GM12878 (cell line): ENCODE data around the gene MAX. TPM values are rescaled to one million over a fixed set of nuclear protein-coding genes. Genes with fewer than 3 reads are reported as not detected.

Experiments used
- ATAC-seq: fragments of 200-7000 bp; cut with Tn5 transposase; 3 replicates; pipeline ENCODE4 v1.9.1; 2020; ENCODE audit warnings: mild to moderate bottlenecking, moderate library complexity
- BruUV-seq: library from RNA; stranded (reverse); fragments of 400-500 nt; replicated peaks from 2 replicates; lab custom pipeline; 2021; lab: Mats Ljungman, UMichigan
- CTCF ChIA-PET: fragments of 300-600 bp; sonication (Branson Sonifier 250); formaldehyde crosslinking; extraction: SDS; loops from one replicate; lab custom pipeline; 2021; ENCODE audit warnings: inconsistent platforms; lab: Yijun Ruan, JAX
- POLR2A ChIA-PET: fragments of 350-600 bp; formaldehyde crosslinking; extraction: SDS; loops from one replicate; lab custom pipeline; 2021; ENCODE audit warnings: inconsistent platforms; lab: Charles Lee
- RAD21 ChIA-PET: fragments of 300-600 bp; sonication (Branson Sonifier 250); formaldehyde crosslinking; loops from one replicate; lab custom pipeline; 2023; ENCODE audit warnings: antibody characterized with exemption; ENCODE audit not compliant: unreplicated experiment; lab: Charles Lee
- SMC1A ChIA-PET: fragments of 300-600 bp; sonication (Branson Sonifier 250); formaldehyde crosslinking; loops from one replicate; lab custom pipeline; 2023; ENCODE audit not compliant: unreplicated experiment, uncharacterized antibody; lab: Charles Lee
- DNase-seq: peaks from one replicate; pipeline ENCODE4 v3.0.0-alpha.2; 2011; ENCODE audit warnings: low read depth, low spot score
- FAIRE-seq: peaks from 3 replicates; lab custom pipeline; 2011; peaks lifted over from hg19 to GRCh38; lab: Jason Lieb, UNC
- H2AFZ ChIP-seq: 2 replicates; pipeline ENCODE4 v1.6.0; 2011; ENCODE audit warnings: low read depth, low read length, control low read depth; ENCODE audit not compliant: control insufficient read depth
- H3K27ac ChIP-seq: 2 replicates; pipeline ENCODE4 v1.5.1; 2011; ENCODE audit warnings: control low read depth; ENCODE audit not compliant: control insufficient read depth, insufficient read depth
- H3K27me3 ChIP-seq, 2 experiments: replicated peaks in 1 of 2; 2 replicates each; pipeline versions ENCODE4 v1.6.0 to v1.6.1; 2011; ENCODE audit warnings: low read length in 1 of 2; ENCODE audit not compliant: control insufficient read depth in 2 of 2, insufficient read depth in 2 of 2
- H3K36me3 ChIP-seq, 2 experiments: 2 replicates each; pipeline ENCODE4 v1.5.1; 2011; ENCODE audit warnings: low read length in 1 of 2; ENCODE audit not compliant: control insufficient read depth in 2 of 2, insufficient read depth in 2 of 2
- H3K4me1 ChIP-seq: 2 replicates; pipeline ENCODE4 v1.6.1; 2011; ENCODE audit warnings: mild to moderate bottlenecking, low read length, moderate library complexity, mixed read lengths; ENCODE audit not compliant: control insufficient read depth, insufficient read depth
- H3K4me2 ChIP-seq: 2 replicates; pipeline ENCODE4 v1.6.0; 2011; ENCODE audit warnings: control low read depth; ENCODE audit not compliant: control insufficient read depth, insufficient read depth
- H3K4me3 ChIP-seq: fragments of 200-600 bp; sonication (generic); 2 replicates; pipeline ENCODE4 v1.5.1; 2016
- H3K79me2 ChIP-seq: 2 replicates; pipeline ENCODE4 v1.6.0; 2011; ENCODE audit warnings: low read length; ENCODE audit not compliant: control insufficient read depth, insufficient read depth
- H3K9ac ChIP-seq: 2 replicates; pipeline ENCODE4 v1.8.0; 2011; ENCODE audit warnings: low read length, control low read depth, mixed read lengths; ENCODE audit not compliant: control insufficient read depth, insufficient read depth
- H3K9me3 ChIP-seq: replicated peaks from 3 replicates; pipeline ENCODE4 v1.5.1; 2011; ENCODE audit warnings: mild to moderate bottlenecking, low read length; ENCODE audit not compliant: control insufficient read depth, insufficient read depth
- H4K20me1 ChIP-seq: 2 replicates; pipeline ENCODE4 v1.6.0; 2011; ENCODE audit not compliant: control insufficient read depth, insufficient read depth
- ASH2L ChIP-seq: fragments of 300-600, 200-600 bp; sonication (generic); IDR thresholded peaks from 2 replicates; pipeline ENCODE4 v1.6.1; 2017; ENCODE audit warnings: low read depth, mild to moderate bottlenecking, borderline replicate concordance
- ATF2 ChIP-seq: IDR thresholded peaks from 2 replicates; pipeline ENCODE4 v1.6.1; 2012; ENCODE audit warnings: low read length, inconsistent platforms
- CEBPZ ChIP-seq: fragments of 150-350 bp; IDR thresholded peaks from 2 replicates; pipeline ENCODE4 v1.6.1; 2016; ENCODE audit warnings: low read depth, low read length
- EGR1 ChIP-seq, 2 experiments: IDR thresholded peaks; 1 replicate in 1 of 2; 2 replicates in 1 of 2; pipeline ENCODE4 v1.6.1; 2011 to 2012; ENCODE audit warnings: low read depth in 2 of 2, low read length in 2 of 2, borderline replicate concordance in 1 of 2, mild to moderate bottlenecking in 1 of 2, moderate library complexity in 1 of 2
- HCFC1 ChIP-seq: fragments of 150-350 bp; IDR thresholded peaks from 2 replicates; pipeline ENCODE4 v1.6.1; 2014; ENCODE audit warnings: low read length
- IKZF1 ChIP-seq: fragments of 450-650 bp; conservative IDR thresholded peaks from 2 replicates; pipeline ENCODE4 v1.6.1; 2017; ENCODE audit warnings: antibody characterized with exemption, mild to moderate bottlenecking
- IKZF2 ChIP-seq, 2 experiments: fragments of 450-650 bp; IDR thresholded peaks; 2 replicates each; pipeline ENCODE4 v1.6.1; 2017; ENCODE audit warnings: mild to moderate bottlenecking in 2 of 2, moderate library complexity in 2 of 2
- MAX ChIP-seq: IDR thresholded peaks from 2 replicates; pipeline ENCODE4 v1.6.1; 2012; ENCODE audit warnings: low read depth, low read length, improper control_type of control experiment
- NFIC ChIP-seq: IDR thresholded peaks from 2 replicates; pipeline ENCODE4 v1.6.1; 2012; ENCODE audit warnings: low read depth, mild to moderate bottlenecking, inconsistent platforms, low read length, moderate library complexity
- PAX5 ChIP-seq: IDR thresholded peaks from 2 replicates; pipeline ENCODE4 v1.6.1; 2011; ENCODE audit warnings: low read depth, low read length, borderline replicate concordance
- PKNOX1 ChIP-seq: fragments of 450-650 bp; IDR thresholded peaks from 2 replicates; pipeline ENCODE4 v1.6.1; 2016; ENCODE audit warnings: mild to moderate bottlenecking
- PRDM15 ChIP-seq: fragments of 450-650 bp; formaldehyde crosslinking; IDR thresholded peaks from 2 replicates; pipeline ENCODE4 v1.4.0; 2020; ENCODE audit warnings: mild to moderate bottlenecking, moderate library complexity
- SMARCA5 ChIP-seq: fragments of 450-650 bp; IDR thresholded peaks from 2 replicates; pipeline ENCODE4 v1.6.1; 2017; ENCODE audit warnings: mild to moderate bottlenecking
- SREBF1 ChIP-seq: IDR thresholded peaks from 2 replicates; pipeline ENCODE4 v1.6.1; 2012; ENCODE audit warnings: mild to moderate bottlenecking, low read length
- SUPT20H ChIP-seq: IDR thresholded peaks from 2 replicates; pipeline ENCODE4 v1.6.1; 2011; ENCODE audit warnings: low read depth, mild to moderate bottlenecking, low read length, moderate library complexity, borderline replicate concordance; ENCODE audit not compliant: control insufficient read depth
- ZZZ3 ChIP-seq: IDR thresholded peaks from 2 replicates; pipeline ENCODE4 v1.6.1; 2011; ENCODE audit warnings: low read depth; ENCODE audit not compliant: control insufficient read depth, insufficient read length
- WGBS: methylation state at CpG from one replicate; pipeline ENCODE4 v1.1.6; 2016; ENCODE audit warnings: low lambda C conversion rate; ENCODE audit not compliant: insufficient replicate concordance, insufficient coverage; ENCODE audit errors: missing lambda C conversion rate; 5-methylcytosine and 5-hydroxymethylcytosine counted together
- in situ Hi-C: fragments of 300-500 bp; cut with MboI; formaldehyde crosslinking; loops from 9 replicates; pipeline ENCODE4 v1.14.3; 2018; ENCODE audit warnings: mixed read lengths
- intact Hi-C: fragments of 100-400 bp; cut with micrococcal nuclease; formaldehyde crosslinking; loops from one replicate; pipeline ENCODE4 v1.14.2; 2022; ENCODE audit not compliant: unreplicated experiment
- polyA plus RNA-seq, 11 experiments: library from polyadenylated mRNA; depleted of rRNA in 4 of 11; unstranded in 6 of 11; stranded (reverse) in 5 of 11; fragments of >200 nt; fragmentation: Nextera tagmentation in 4 of 11; fragmentation: Illumina TruSeq in 1 of 11; extraction: Ambion mirVana in 4 of 11; extraction: Trizol in 1 of 11; gene quantifications; 1 replicate in 1 of 11; 2 replicates in 10 of 11; pipeline versions ENCODE4 v1.2.1 to v1.2.3, GENCODE V29; 2011 to 2016; ENCODE audit warnings: inconsistent platforms in 2 of 11, missing spikeins in 2 of 11, low read depth in 1 of 11
- total RNA-seq, 4 experiments: library from RNA; depleted of rRNA in 3 of 4; stranded (reverse); fragments of >200 nt in 3 of 4; fragmentation: Illumina TruSeq in 1 of 4; extraction: Trizol in 1 of 4; gene quantifications; 2 replicates each; pipeline versions ENCODE4 v1.2.1 to v1.2.3, GENCODE V29; 2013 to 2021

MAX gene
- total and polyA plus RNA-seq, 10 of the 15 experiments (the other 5 are each of a cell fraction or from before 2014, with no cell fraction given), result 21.5 to 122 (median 67.5) TPM

GRCh38 chr14:65149116-65149515 is 46.8 kb upstream of the MAX start:
- H3K9ac ChIP-seq, result no peak overlapping the region
- no peaks in the 10 kb centered on the region for H3K4me1 ChIP-seq
- in situ Hi-C loops, result no loop called here
- H3K79me2 ChIP-seq, result no peaks in the 10 kb centered on the region
- H2AFZ ChIP-seq, result no peak overlapping the region
- no peaks in the 10 kb centered on the region; the same call in 2 of the 3 replicates for H3K9me3 ChIP-seq
- SMC1A ChIA-PET, result no interaction called here
- H3K4me3 ChIP-seq, result no peak overlapping the region
- no TSS peak for BruUV-seq
- ATAC-seq, result no peak
- H3K27ac ChIP-seq, result no peak overlapping the region
- RAD21 ChIA-PET, result no interaction called here
- DNase-seq, result no peak
- POLR2A ChIA-PET, result no interaction called here
- H3K4me2 ChIP-seq, result no peak overlapping the region
- H3K27me3 ChIP-seq, result no peaks in the 10 kb centered on the region
- CTCF ChIA-PET, result no interaction called here
- FAIRE-seq, result no peak
- no peaks in the 10 kb centered on the region for H3K36me3 ChIP-seq
- no peaks in the 10 kb centered on the region for H4K20me1 ChIP-seq
- 66% methylated on average over 4 of the region's 4 CpGs for WGBS
- intact Hi-C loops, result no loop called here
- TF ChIP-seq IKZF2 (IDR thresholded peaks at IDR 0.05) (no peak), SUPT20H (no peak), EGR1 (IDR thresholded peaks at IDR 0.05; ENCODE audit: borderline replicate concordance in 1 of 2, low read depth in 2 of 2, low read length in 2 of 2) (no peak), NFIC (no peak), PAX5 (no peak), SREBF1 (no peak), MAX (no peak), ZZZ3 (no peak), SMARCA5 (no peak), CEBPZ (no peak), IKZF1 (no peak), PRDM15 (CRISPR knock-in tag) (no peak), HCFC1 (no peak), ATF2 (no peak), ASH2L (no peak), PKNOX1 (no peak)
